Ovary (tissue), 9 donors: ENCODE data around the gene DGAT2. TPM values are rescaled to one million over a fixed set of nuclear protein-coding genes. Genes with fewer than 3 reads are reported as not detected.

Experiments
- DNase-seq, 5 donors: peaks; one replicate each; pipeline ENCODE4 v3.0.0-alpha.2; 2019 to 2020
- H3K27ac ChIP-seq, 2 donors: fragments of 200-600 bp; one replicate each; pipeline versions ENCODE4 v1.5.1 to v1.8.0; 2019 to 2022
- H3K27me3 ChIP-seq: fragments of 200-600 bp; one replicate; pipeline ENCODE4 v1.8.0; 2022
- H3K36me3 ChIP-seq: fragments of 200-600 bp; sonication (generic); one replicate; pipeline ENCODE4 v1.5.1; 2019
- H3K4me1 ChIP-seq: one replicate; pipeline ENCODE4 v1.8.1; 2013; ENCODE audit warnings: mild to moderate bottlenecking, moderate library complexity; ENCODE audit not compliant: insufficient read depth
- H3K4me3 ChIP-seq: fragments of 200-600 bp; sonication (generic); one replicate; pipeline ENCODE4 v1.5.1; 2017
- H3K9me3 ChIP-seq, 2 donors: fragments of 200-600 bp in 1 of 2; sonication (generic) in 1 of 2; one replicate each; pipeline versions ENCODE4 v1.5.1 to v1.8.1; 2013 to 2019; ENCODE audit warnings: mild to moderate bottlenecking in 1 of 2, moderate library complexity in 1 of 2
- EP300 ChIP-seq: sonication (generic); formaldehyde crosslinking; IDR thresholded peaks from one replicate; pipeline ENCODE4 v1.6.1; 2017; ENCODE audit warnings: antibody characterized with exemption
- POLR2A ChIP-seq: fragments of 450-650 bp; IDR thresholded peaks from one replicate; pipeline ENCODE4 v1.6.1; 2017; ENCODE audit warnings: antibody characterized with exemption, mild to moderate bottlenecking, moderate library complexity
- WGBS, 3 donors: extraction: QIAGEN DNeasy Blood & Tissue Kit in 1 of 3; methylation state at CpG; one replicate each; pipeline versions ENCODE4 v1.1.5 to v1.1.7; 2013 to 2017; 5-methylcytosine and 5-hydroxymethylcytosine counted together
- intact Hi-C, 4 donors: fragments of 100-400 bp; cut with DNase I; formaldehyde crosslinking; loops; one replicate each; pipeline versions ENCODE4 v1.11.0 to v1.15.1; 2022 to 2023
- polyA plus RNA-seq, 2 donors: library from polyadenylated mRNA; stranded (reverse); fragments of 200-250 nt in 1 of 2; fragments of 350-450 nt in 1 of 2; fragmentation: Illumina TruSeq in 1 of 2; extraction: RNeasy Lipid Tissue Mini Kit (QIAGEN cat#74804) in 1 of 2; gene quantifications; one replicate each; pipeline ENCODE4 v1.2.3, GENCODE V29; 2013 to 2014
- total RNA-seq, 7 donors: library from RNA; depleted of rRNA in 2 of 7; stranded (reverse); fragments of >200 nt in 2 of 7; fragmentation: NEBNext Ultra II Directional in 3 of 7; extraction: Animal tissue kit (Norgen Biotek cat#: 25700) in 3 of 7; gene quantifications; one replicate each; pipeline versions ENCODE4 v1.1.0 to v1.2.4, GENCODE V29; 2016 to 2023
- TF ChIP-seq, protein P1 (sequence below), 3 donors: fragments of 450-650 bp in 2 of 3; fragments of 200-600 bp in 1 of 3; IDR thresholded peaks; one replicate each; pipeline versions ENCODE4 v1.5.1 to v1.8.0; 2016 to 2022; ENCODE audit warnings: antibody characterized with exemption in 3 of 3, mild to moderate bottlenecking in 1 of 3
- donor health status: DM: no; HTN: no; CAD: no; lungs with moderate emphysema.
- donor health status: DM: no; HTN: no; CAD: no.
- donor health status: Bipolar disorder and iron deficiency.
- donor health status: DM: yes; HTN: yes; CAD: no.
- donor health status: DM: no; HTN: no; CAD: no.
- donor health status: DM: yes; HTN: yes; CAD: no.

DGAT2 gene
- total and polyA plus RNA-seq, 9 donors, result 0.69 to 21.1 (median 1.6) TPM

DNA sequence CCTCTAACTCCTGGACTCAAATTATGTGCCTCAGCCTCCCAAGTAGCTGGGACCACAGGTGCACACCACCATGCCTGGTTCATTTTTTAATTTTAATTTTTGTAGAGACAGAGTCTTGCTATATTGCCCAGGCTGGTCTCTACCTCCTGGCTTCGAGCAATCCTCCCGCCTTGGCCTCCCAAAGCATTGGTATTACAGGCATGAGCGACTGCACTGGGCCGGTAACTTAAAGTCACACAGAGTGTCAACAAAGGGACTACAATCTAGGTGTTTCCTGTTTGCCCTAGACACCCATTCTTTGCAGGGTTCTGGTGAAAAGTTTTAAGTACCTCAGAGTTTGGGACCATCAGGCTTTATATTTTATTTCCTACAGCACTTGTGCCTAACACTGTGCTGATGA lies 54.8 kb downstream of the DGAT2 start:
- Histone ChIP-seq H3K36me3 (no peaks in the 10 kb centered on the region), H3K4me1 (peaks cover 9% of the 10 kb centered on the region), H3K4me3 (no peak overlapping the region), H3K27ac (no peak overlapping the region), H3K9me3 (no peaks in the 10 kb centered on the region), H3K27me3 (no peaks in the 10 kb centered on the region)
- TF ChIP-seq, protein P1, sequence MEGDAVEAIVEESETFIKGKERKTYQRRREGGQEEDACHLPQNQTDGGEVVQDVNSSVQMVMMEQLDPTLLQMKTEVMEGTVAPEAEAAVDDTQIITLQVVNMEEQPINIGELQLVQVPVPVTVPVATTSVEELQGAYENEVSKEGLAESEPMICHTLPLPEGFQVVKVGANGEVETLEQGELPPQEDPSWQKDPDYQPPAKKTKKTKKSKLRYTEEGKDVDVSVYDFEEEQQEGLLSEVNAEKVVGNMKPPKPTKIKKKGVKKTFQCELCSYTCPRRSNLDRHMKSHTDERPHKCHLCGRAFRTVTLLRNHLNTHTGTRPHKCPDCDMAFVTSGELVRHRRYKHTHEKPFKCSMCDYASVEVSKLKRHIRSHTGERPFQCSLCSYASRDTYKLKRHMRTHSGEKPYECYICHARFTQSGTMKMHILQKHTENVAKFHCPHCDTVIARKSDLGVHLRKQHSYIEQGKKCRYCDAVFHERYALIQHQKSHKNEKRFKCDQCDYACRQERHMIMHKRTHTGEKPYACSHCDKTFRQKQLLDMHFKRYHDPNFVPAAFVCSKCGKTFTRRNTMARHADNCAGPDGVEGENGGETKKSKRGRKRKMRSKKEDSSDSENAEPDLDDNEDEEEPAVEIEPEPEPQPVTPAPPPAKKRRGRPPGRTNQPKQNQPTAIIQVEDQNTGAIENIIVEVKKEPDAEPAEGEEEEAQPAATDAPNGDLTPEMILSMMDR (IDR thresholded peaks at IDR 0.05), result no peak
- TF ChIP-seq POLR2A (no peak), EP300 (no peak)
- no peak for DNase-seq
- intact Hi-C loops, result no loop called here
- 93 to 96% (median 94%) methylated on average over 4 of the region's 4 CpGs for WGBS, 3 donors

DNA sequence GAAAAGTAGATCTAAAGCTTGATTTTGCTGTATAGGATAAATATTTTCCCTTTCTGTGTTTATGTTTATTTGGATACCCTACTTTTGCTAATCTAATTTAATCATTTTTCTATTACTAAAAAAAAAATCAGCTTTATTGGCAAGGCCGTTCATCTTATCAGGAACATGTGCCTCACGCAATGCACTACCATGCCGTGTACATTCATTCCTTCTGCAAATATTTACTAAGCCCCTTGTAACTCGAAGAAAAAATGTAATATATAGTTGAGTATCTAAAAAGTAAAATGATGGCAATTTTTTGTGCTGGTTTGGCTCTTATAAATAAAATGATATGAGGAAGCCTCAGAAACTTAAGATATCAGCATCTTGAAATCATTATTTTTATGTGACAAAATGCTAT lies 55.4 kb downstream of the DGAT2 start:
- Histone ChIP-seq H3K27me3 (no peaks in the 10 kb centered on the region), H3K4me1 (peaks cover 9% of the 10 kb centered on the region), H3K27ac (no peak overlapping the region), H3K36me3 (no peaks in the 10 kb centered on the region), H3K9me3 (no peaks in the 10 kb centered on the region), H3K4me3 (no peak overlapping the region)
- no peak for DNase-seq
- no peak for TF ChIP-seq POLR2A
- no peak for TF ChIP-seq EP300
- TF ChIP-seq, protein P1 (IDR thresholded peaks at IDR 0.05), result no peak
- WGBS, 3 donors, result 20 to 39% (median 35%) methylated on average over 4 of the region's 4 CpGs
- intact Hi-C loops, result no loop called here

DNA sequence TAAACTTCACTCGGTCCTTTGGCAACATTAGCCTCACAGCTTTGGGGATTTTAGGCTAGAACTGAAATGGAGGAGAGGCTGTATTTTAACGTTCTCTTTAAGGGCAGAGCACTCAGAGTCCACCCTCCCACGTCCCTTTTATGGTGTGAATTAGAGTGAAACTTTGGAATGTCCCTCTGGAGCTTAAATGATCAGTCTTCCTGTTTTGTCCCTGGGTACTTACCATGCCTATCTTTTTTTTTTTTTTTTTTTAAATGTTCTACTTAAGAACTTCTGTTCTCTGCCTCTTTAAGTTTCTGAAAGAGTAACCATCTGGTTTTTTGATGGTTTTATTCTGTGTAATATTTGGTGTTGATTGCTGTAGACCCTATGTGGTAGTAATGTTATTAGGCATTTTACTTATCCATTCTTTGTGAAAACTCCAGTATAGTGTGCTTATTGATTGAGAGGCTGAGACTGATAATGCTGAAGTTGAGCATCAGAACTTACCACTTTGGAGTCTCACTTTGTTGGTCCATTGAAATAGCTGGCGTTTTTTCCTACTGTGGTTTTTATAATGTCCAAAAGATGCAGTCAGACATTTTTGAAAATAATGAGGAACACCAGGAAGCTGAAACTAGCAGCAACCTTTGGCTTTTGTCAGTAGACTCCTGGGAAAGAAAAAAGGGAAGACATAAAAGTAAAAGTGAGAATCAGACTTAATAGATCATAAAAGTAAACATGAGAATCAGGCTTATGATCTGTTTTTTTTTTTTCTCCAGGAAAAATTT lies 58.1 kb downstream of the DGAT2 start:
- DNase-seq, result no peak
- H3K9me3 ChIP-seq, result no peaks in the 10 kb centered on the region
- no peak overlapping the region for H3K4me3 ChIP-seq
- H3K27ac ChIP-seq, result no peak overlapping the region
- intact Hi-C loops, result no loop called here
- WGBS, 3 donors, result 7 to 15% (median 12%) methylated on average over 4 of the region's 4 CpGs
- no peaks in the 10 kb centered on the region for H3K36me3 ChIP-seq
- peaks cover 11% of the 10 kb centered on the region for H3K4me1 ChIP-seq
- no peaks in the 10 kb centered on the region for H3K27me3 ChIP-seq
- no peak for TF ChIP-seq EP300

DNA sequence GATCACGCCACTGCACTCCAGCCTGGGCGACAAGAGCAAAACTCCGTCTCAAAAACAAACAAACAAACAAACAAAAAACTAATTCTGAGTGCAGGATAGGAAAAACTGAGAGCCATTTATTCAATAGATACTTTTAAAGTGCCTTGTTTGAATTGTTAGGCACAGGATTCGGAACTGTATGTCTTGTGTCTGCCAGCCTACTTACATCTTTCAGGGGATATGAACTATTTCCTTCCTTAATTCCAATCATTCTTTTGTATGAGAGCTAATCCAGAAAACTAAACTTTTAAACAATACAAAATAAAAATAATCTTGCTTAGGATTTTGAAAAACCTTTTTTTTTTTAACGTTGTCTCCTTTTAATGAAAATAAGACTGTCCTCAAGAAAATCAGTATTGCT lies 59.0 kb downstream of the DGAT2 start:
- H3K4me1 ChIP-seq, result peaks cover 13% of the 10 kb centered on the region

More for the DNA sequence above, 59.0 kb downstream of the DGAT2 start:
- DNase-seq, result no peak
- no peaks in the 10 kb centered on the region for H3K27me3 ChIP-seq
- intact Hi-C loops, result no loop called here
- 45 to 57% (median 49%) methylated on average over 5 of the region's 5 CpGs for WGBS, 3 donors
- H3K4me3 ChIP-seq, result no peak overlapping the region
- H3K27ac ChIP-seq, result no peak overlapping the region
- no peaks in the 10 kb centered on the region for H3K36me3 ChIP-seq
- H3K9me3 ChIP-seq, result no peaks in the 10 kb centered on the region
- no peak for TF ChIP-seq POLR2A
- TF ChIP-seq EP300, result no peak
- TF ChIP-seq, protein P1 (IDR thresholded peaks at IDR 0.05), result no peak
